K562 treated with DMSO at 1 percent for 12 hours (cell line): ENCODE data around the gene IFT27. TPM values are rescaled to one million over a fixed set of nuclear protein-coding genes. Genes with fewer than 3 reads are reported as not detected.

Source experiments
- total RNA-seq: library from RNA; unstranded; fragments of 300-600 nt; gene quantifications from 2 replicates; pipeline ENCODE4 v1.2.3, GENCODE V29; 2022; ENCODE audit not compliant: insufficient read depth

IFT27 gene, protein sequence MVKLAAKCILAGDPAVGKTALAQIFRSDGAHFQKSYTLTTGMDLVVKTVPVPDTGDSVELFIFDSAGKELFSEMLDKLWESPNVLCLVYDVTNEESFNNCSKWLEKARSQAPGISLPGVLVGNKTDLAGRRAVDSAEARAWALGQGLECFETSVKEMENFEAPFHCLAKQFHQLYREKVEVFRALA
- total RNA-seq, result 4.2 and 5.7 TPM in 2 replicates

DNA sequence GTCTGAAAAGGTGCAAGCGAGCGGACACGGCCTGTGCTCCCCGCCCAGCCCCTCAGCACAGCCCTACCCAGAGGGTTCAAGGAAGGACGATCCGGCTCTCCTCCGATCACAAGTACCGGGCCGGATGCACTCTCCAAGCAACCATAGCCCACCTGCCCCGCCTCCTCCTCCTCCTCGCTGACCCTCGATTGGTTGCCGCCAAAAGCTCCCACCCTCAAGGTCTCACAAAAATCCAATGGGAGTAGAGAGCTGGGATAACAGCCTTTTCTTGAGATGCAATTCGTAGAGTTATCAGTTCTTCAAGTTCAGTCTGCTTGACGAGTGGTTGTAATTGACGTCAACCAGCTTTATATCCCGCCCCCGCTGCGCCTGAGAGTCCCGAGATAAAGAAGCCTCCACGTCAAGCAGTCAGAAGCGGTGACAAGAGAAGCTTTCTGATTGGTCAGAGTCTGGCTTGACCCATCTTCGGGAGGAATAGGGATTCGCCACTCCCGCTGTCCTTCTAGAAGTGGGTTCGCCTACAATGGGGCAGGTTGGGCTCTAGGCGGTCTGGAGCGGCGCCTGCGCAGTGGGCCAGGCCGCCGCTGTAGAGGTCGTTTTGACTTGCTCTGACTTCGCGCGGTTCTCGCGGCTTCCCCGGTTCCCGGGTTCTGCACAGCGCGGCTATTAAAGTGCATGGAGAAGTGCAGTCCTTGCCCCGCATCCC lies at the start of gene IFT27:
Gene IFT27, minus strand, starts transcription at position 156 of the 706 bp plus-strand sequence. CDS start 412 bp downstream, outside the sequence.

DNA sequence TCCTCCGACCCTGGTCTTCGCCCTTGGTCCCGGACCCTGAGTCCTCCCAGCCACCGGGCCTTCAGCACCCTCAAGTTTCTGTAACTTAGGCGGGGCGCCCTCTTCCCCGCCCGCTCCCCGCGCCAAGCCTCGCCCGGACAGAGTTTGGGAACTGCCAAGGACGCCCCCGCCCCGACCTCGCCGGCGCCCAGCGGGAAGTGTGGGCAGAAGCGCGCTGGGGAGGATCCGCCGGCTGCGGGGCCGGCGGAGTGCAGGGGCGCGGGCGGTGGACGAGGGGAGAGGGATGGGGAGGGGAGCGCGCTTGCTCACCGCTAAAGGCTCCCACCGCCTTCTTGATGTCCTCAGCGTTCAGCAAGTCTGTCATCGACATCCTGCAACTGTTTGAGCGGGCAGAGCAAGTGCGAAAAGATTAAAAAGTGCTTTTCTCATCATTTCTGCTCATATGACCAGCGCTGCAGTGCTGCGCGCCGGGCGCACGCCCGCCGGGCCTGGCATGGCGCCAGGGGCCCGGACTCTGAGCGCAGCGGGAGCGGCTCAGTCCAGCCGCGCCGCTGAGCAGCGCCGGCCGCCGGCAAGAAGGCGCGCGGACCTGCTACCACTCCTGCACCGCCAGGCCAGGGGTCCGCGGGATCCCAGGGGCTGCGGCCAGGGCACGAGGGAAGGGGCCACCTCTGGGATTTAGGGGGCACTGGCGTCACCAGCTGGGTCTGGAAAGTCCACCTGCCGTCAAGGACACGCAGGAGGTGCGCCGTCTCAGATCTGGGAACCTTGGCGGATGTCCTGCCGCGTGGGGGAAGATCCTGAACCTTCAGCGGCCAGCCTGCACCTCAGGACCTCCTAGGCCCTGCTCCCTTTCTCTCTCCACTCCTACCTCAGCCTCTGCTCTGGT lies 41.0 kb upstream of the IFT27 start, which contains the start of gene PVALB:
Gene PVALB, minus strand, starts transcription at position 400 of the 889 bp plus-strand sequence. Its CDS starts 30 bp downstream, at position 370.

Other genes starting within 250 kb of the IFT27 start
- 257 and 312 TPM in 2 replicates for gene EIF3D, start 247.0 kb downstream of the IFT27 start, total RNA-seq
- not detected in 2 replicates for gene CACNG2, start 72.4 kb downstream of the IFT27 start, total RNA-seq
- not detected in 2 replicates for gene PVALB, start 40.9 kb upstream of the IFT27 start, total RNA-seq
- 2.4 and 2.6 TPM in 2 replicates for gene NCF4, start 84.9 kb upstream of the IFT27 start, total RNA-seq
- gene CSF2RB, start 137.5 kb upstream of the IFT27 start, total RNA-seq, result 0.83 TPM in 1 of 2 replicates, not detected in the other
- 41.4 and 58.1 TPM in 2 replicates for gene TST, start 243.3 kb upstream of the IFT27 start, total RNA-seq
- 124 and 177 TPM in 2 replicates for gene MPST, start 243.6 kb upstream of the IFT27 start, total RNA-seq